Breast epithelium (tissue), 3 donors: ENCODE data around the gene EXO5.
"Not testable (repeated sequence)": the region's sequence is repeated elsewhere in the genome, so short reads cannot be mapped to it uniquely, and the experiment has no call there.

Source experiments
- POLR2A ChIP-seq: fragments of 450-650 bp; IDR thresholded peaks from one replicate; pipeline ENCODE4 v1.6.1; 2016; ENCODE audit warnings: antibody characterized with exemption, mild to moderate bottlenecking, moderate library complexity
- POLR2AphosphoS5 ChIP-seq, 3 donors: sonication (generic); formaldehyde crosslinking; IDR thresholded peaks; one replicate each; pipeline ENCODE4 v1.6.1; 2017; ENCODE audit warnings: antibody characterized with exemption in 3 of 3
- TF ChIP-seq, protein P1 (sequence below), 3 donors: fragments of 450-650 bp; IDR thresholded peaks; one replicate each; pipeline ENCODE4 v1.5.1; 2016 to 2017; ENCODE audit warnings: antibody characterized with exemption in 3 of 3, mild to moderate bottlenecking in 3 of 3, moderate library complexity in 3 of 3

GRCh38 chr1:40558241-40558640 is 49.7 kb downstream of the EXO5 start:
- TF ChIP-seq, protein P1, sequence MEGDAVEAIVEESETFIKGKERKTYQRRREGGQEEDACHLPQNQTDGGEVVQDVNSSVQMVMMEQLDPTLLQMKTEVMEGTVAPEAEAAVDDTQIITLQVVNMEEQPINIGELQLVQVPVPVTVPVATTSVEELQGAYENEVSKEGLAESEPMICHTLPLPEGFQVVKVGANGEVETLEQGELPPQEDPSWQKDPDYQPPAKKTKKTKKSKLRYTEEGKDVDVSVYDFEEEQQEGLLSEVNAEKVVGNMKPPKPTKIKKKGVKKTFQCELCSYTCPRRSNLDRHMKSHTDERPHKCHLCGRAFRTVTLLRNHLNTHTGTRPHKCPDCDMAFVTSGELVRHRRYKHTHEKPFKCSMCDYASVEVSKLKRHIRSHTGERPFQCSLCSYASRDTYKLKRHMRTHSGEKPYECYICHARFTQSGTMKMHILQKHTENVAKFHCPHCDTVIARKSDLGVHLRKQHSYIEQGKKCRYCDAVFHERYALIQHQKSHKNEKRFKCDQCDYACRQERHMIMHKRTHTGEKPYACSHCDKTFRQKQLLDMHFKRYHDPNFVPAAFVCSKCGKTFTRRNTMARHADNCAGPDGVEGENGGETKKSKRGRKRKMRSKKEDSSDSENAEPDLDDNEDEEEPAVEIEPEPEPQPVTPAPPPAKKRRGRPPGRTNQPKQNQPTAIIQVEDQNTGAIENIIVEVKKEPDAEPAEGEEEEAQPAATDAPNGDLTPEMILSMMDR (IDR thresholded peaks at IDR 0.05) = not testable (repeated sequence)
- not testable (repeated sequence) for TF ChIP-seq POLR2A; POLR2AphosphoS5 (IDR thresholded peaks at IDR 0.05)
